IPS-15b (cell line): ENCODE results near the gene MB21D2.

Experiments
- H3K27me3 ChIP-seq: one replicate; pipeline ENCODE4 v1.6.1; 2013; ENCODE audit warnings: low read length; ENCODE audit not compliant: control insufficient read depth, insufficient read depth
- H3K36me3 ChIP-seq: one replicate; pipeline ENCODE4 v1.6.1; 2013; ENCODE audit warnings: low read length; ENCODE audit not compliant: control insufficient read depth, insufficient read depth
- H3K4me1 ChIP-seq: one replicate; pipeline ENCODE4 v1.6.1; 2013; ENCODE audit warnings: mild to moderate bottlenecking, low read length; ENCODE audit not compliant: control insufficient read depth, insufficient read depth
- H3K4me3 ChIP-seq: one replicate; pipeline ENCODE4 v1.5.1; 2013; ENCODE audit warnings: low read depth, low read length
- H3K9ac ChIP-seq: one replicate; pipeline ENCODE4 v1.6.1; 2013; ENCODE audit warnings: low read depth, mild to moderate bottlenecking, low read length
- H3K9me3 ChIP-seq: one replicate; pipeline ENCODE4 v1.6.1; 2013; ENCODE audit warnings: mild to moderate bottlenecking, low read length; ENCODE audit not compliant: control insufficient read depth, insufficient read depth

Gene MB21D2

DNA sequence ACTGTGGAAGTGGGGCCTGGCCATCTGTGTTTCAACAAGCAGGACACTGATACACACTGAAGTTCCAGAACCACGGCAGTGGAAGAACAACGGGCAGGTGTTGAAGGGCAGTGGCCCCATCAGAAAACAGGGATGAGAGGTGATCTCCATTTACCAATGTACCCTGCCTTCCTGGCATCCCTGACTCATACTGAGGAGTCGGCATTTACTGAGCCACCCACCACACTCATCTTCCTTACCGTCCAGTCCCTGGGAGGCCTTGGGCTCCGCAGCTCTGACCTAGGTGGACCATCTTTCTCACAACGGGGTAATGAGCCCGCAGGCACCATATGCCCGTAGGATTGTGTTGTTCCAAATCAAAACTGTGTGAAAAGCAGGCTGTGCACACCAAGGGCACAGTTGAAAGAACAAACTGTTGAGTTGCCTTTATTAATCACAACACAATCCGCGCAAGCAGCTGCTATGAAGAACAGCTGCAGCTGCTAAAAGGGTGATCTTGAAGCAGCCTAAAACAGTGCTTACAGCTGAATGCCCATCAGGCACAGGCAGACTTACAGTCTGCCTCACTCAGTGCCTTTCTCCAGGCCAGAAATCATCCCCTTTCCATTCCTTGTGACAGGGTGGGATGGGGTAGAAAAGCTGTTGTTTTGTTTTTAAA lies 12.9 kb downstream of the MB21D2 start:
- Histone ChIP-seq H3K9ac (no peak overlapping the region), H3K4me1 (peaks cover 11% of the 10 kb centered on the region), H3K9me3 (no peaks in the 10 kb centered on the region), H3K4me3 (no peak overlapping the region), H3K36me3 (no peaks in the 10 kb centered on the region), H3K27me3 (no peaks in the 10 kb centered on the region)

DNA sequence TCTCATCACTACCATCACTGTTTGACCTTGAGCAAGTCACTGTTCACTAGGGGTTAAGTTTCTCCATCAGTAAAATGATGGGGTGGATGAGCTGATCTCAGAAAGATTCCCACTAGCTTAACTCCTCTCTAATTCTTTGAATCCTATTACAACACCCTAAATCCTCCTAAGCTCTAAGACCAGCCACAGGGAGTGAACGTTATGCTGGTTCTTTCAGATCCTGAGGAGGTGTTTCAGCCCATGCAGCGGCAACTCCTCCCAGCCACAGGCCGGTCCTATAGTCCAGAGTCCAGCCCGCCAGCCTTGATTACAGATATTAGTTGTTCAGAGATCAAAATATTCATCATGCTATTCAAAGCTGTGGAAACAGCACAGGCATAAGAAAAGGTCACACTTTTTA lies 15.1 kb downstream of the MB21D2 start:
- no peaks in the 10 kb centered on the region for H3K9me3 ChIP-seq
- H3K4me3 ChIP-seq = no peak overlapping the region
- H3K36me3 ChIP-seq = no peaks in the 10 kb centered on the region
- H3K27me3 ChIP-seq = no peaks in the 10 kb centered on the region
- no peak overlapping the region for H3K9ac ChIP-seq
- H3K4me1 ChIP-seq = peaks cover 7% of the 10 kb centered on the region

DNA sequence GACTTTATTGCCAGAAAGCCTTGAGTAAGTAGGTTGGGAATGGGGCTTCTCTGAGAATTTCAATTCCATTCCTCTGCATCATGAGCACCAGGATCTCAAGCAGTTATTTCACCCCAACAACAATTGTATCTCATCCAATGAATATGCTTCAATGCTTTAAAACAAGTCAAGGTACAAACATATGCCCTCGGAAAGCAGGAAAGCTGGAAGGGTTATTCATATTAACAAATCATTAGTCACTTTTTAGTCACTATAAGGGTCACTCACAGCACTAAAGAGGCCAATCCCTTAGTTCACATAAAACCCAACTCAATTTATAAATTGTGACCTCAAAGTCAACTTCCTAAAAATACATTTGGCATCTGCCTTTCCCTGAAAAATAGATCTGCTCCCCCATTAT lies 16.2 kb downstream of the MB21D2 start:
- H3K27me3 ChIP-seq = no peaks in the 10 kb centered on the region
- no peaks in the 10 kb centered on the region for H3K9me3 ChIP-seq
- no peak overlapping the region for H3K4me3 ChIP-seq
- H3K4me1 ChIP-seq = peaks cover 16% of the 10 kb centered on the region
- no peak overlapping the region for H3K9ac ChIP-seq
- H3K36me3 ChIP-seq = no peaks in the 10 kb centered on the region

DNA sequence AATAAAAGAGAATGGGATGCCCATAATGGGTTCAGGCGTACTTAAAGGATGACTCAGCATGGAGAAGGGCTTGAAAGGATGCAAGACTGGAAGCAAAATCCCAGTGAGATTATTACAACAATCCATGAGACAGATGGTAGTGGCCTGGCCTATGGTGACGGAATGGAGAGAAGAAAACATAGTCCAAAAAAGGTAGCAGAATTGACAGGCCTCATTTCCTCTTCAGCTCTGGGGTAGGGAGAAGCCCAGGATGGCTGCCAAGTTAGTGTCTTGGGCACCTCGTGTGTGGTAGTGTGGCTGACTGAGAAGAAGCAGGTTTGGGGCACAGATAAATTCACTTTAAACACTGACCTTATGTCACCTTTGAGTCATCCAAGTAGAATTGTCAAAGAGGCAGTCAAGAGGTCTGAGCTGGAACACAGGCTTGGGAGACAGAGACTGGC lies 18.1 kb downstream of the MB21D2 start:
- no peaks in the 10 kb centered on the region for H3K36me3 ChIP-seq
- H3K27me3 ChIP-seq = no peaks in the 10 kb centered on the region
- H3K9me3 ChIP-seq = no peaks in the 10 kb centered on the region
- no peak overlapping the region for H3K9ac ChIP-seq
- no peak overlapping the region for H3K4me3 ChIP-seq
- H3K4me1 ChIP-seq = peaks cover 11% of the 10 kb centered on the region

DNA sequence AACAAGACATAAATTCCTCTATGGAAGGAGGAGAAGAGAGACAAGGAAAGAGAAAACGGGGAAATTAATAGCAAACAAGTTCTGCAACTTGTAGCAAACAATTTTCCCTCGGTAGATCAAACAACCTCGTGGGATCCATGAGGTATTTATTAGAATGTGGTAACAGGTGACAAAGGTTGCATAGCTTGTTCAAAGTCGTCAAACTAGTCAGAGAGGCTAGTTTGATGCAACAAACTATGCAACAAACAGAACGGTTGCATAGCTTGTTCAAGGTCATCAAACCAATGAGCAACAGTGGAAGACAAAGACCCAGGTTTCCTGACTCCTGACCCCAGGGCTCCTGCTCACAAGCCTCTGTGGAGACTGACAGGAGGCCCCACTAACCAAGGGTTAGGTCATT lies 20.7 kb downstream of the MB21D2 start:
- Histone ChIP-seq H3K27me3 (no peaks in the 10 kb centered on the region), H3K4me3 (no peak overlapping the region), H3K4me1 (peaks cover 16% of the 10 kb centered on the region), H3K36me3 (no peaks in the 10 kb centered on the region), H3K9ac (no peak overlapping the region), H3K9me3 (no peaks in the 10 kb centered on the region)

DNA sequence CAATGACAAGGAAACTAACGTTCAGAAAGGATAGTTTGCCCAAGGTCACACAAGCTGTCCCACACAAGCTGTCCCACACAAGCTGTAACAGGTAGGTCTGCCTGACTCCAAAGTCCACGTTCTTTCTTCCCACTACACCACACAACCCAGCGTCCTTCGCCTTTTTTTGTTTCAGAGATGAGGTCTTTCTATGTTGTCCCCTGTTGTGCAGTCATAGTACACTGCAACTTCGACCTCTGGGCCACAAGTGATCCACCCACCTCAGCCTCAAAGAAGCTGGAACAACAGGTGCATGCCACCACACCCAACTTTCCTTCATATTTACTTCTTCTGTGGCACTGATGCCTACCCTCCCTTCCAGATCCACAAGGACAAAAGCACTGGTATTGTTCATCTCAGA lies 21.4 kb downstream of the MB21D2 start:
- H3K4me1 ChIP-seq = peaks cover 24% of the 10 kb centered on the region
- no peaks in the 10 kb centered on the region for H3K27me3 ChIP-seq
- no peaks in the 10 kb centered on the region for H3K9me3 ChIP-seq
- no peaks in the 10 kb centered on the region for H3K36me3 ChIP-seq
- no peak overlapping the region for H3K4me3 ChIP-seq
- H3K9ac ChIP-seq = no peak overlapping the region

DNA sequence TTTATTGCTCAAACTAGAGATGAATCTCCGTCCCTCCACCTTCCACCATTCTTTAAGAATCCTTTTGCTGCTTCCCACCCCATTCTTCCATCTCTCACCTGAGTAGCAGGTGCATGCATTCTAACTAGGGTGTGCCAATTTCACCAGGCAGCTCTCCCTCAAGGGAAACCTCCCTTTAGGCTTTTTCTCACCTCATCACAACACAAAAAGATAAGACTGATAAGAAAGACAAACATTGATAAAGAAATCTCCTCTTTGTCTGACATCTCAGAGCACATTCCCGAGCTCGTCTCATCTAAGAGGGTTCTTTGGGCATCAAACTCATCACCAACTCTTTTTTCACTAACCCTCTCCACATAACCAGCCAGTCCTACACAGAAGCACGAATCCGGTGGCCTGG lies 23.0 kb downstream of the MB21D2 start:
- Histone ChIP-seq H3K9me3 (no peaks in the 10 kb centered on the region), H3K36me3 (no peaks in the 10 kb centered on the region), H3K27me3 (no peaks in the 10 kb centered on the region), H3K4me1 (peaks cover 30% of the 10 kb centered on the region), H3K4me3 (no peak overlapping the region), H3K9ac (no peak overlapping the region)

DNA sequence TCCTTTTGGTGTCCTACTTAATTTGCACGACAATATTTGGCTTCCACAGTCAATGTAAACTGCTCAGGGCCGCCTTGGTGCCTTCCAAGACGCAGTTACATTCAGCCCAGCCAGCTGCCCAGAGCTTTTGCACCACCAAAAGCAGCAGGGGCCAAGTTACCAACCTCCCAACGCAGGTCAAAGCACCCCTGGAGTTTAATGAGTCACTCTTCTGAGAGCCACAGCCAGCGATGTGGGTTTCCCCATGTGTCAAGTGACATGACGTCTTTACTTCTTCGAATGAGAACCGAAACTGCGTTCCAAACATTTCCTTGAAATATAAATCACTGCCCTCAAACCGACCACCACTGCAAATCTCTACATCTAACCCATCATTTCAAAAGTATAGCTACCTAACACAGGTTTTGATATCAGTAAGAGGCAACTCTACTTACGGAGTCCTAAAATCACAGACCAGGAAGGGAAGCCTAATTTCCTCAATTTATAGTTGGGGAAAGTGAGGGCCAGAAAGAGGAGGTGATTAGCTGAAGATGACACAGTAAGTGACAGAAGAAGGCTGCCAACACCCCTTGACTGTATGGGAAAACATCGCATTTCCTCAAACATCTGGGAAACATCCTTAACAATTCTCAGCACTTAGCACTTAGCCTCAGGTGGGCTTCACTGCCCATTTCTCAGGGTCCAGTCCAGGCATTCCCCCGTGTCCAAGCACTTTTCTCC lies 24.5 kb downstream of the MB21D2 start:
- Histone ChIP-seq H3K4me1 (peaks cover 40% of the 10 kb centered on the region), H3K27me3 (no peaks in the 10 kb centered on the region), H3K4me3 (no peak overlapping the region), H3K9ac (no peak overlapping the region), H3K36me3 (no peaks in the 10 kb centered on the region), H3K9me3 (no peaks in the 10 kb centered on the region)

DNA sequence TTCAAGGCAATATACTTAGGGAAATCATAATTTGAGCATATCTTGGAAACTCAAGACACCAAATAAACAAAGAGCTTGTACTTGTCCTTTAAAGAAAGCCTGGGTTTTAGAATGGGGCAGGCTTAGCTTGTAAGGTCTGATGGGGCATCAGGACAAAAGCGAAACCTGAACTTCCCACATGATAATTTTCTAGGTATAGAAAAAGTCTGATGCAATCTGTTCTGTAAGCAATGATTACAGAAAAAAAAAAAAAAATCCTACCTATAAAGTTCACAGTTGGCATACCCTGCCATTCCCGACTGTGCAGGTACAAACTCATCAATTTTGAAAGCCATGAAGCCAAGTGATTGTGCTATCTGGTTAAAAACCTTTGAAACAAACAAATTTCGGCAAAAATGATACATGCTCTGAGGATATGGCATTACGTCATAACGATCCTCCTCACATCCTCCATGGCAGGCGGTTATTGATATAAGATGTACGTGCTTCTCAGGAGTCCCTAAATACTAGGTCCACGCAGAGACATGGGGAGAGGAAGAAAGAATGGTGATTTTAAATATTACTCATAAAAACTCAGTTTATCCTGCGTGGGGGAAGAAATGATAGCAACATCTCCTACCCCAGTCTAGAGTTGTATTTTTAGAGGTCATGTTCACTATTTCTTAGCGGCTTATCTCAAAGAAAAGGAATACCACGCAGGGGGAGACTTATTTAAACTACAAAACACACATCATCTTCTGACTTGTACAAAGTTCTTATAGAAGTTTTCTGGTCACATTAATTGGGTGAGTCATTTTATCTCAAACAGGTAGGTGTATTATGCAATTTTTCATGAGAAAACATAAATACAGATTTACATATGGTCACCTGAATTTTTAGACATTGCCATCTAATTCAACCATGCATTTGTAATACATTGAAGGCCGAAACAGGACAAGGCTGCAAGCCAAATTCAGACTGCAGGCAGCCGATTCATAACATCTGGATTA lies 27.0 kb downstream of the MB21D2 start:
- H3K9ac ChIP-seq = no peak overlapping the region
- H3K4me1 ChIP-seq = peaks cover 41% of the 10 kb centered on the region
- no peaks in the 10 kb centered on the region for H3K27me3 ChIP-seq
- no peaks in the 10 kb centered on the region for H3K9me3 ChIP-seq
- H3K36me3 ChIP-seq = no peaks in the 10 kb centered on the region
- no peak overlapping the region for H3K4me3 ChIP-seq

DNA sequence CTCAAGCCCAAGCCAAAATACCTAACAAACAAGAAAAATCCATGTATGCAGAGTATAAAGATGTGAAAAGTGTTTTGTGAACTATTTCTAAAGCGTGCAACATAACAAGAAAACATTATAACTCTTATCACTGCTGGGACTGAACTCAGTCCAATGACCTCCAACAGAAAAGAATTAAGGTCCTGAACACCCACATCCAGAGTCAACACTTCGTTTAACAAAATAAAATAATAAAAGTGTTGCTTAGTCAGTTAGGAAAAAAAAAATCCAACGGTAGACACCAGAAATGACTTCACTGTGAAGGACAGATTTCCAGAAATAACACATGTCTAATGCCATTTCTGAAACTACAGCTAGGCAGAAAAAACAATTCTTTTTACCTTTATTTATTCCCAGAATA lies 28.0 kb downstream of the MB21D2 start:
- no peaks in the 10 kb centered on the region for H3K9me3 ChIP-seq
- no peaks in the 10 kb centered on the region for H3K27me3 ChIP-seq
- no peak overlapping the region for H3K9ac ChIP-seq
- no peaks in the 10 kb centered on the region for H3K36me3 ChIP-seq
- H3K4me1 ChIP-seq = peaks cover 41% of the 10 kb centered on the region
- H3K4me3 ChIP-seq = no peak overlapping the region

DNA sequence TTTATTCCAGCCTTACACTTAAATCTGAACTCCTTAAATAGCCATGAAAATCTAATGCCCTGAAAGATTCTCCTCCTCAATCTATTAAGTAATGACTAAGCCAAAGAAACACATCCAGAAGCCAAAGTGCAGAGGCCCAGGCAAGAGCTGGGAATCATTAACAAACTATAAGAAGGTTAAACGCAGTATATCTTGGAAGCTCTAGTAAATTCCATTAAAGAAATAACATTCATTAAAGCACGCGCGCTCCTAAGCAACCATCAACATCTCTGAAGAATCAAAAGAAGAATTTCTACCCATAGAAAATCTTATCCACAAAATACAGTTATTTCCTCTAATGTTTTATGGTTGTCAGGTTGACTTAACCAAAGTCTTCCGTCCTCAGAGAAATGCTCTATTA lies 29.5 kb downstream of the MB21D2 start:
- H3K4me1 ChIP-seq = peaks cover 37% of the 10 kb centered on the region
- H3K9ac ChIP-seq = no peak overlapping the region
- H3K27me3 ChIP-seq = no peaks in the 10 kb centered on the region
- no peak overlapping the region for H3K4me3 ChIP-seq
- H3K9me3 ChIP-seq = no peaks in the 10 kb centered on the region
- no peaks in the 10 kb centered on the region for H3K36me3 ChIP-seq
